Adrenal gland (tissue), 5 donors: Measurements from ENCODE around the gene ARHGEF28.

ENCODE experiments used
- POLR2A ChIP-seq, 2 donors: fragments of 450-650 bp; IDR thresholded peaks; one replicate each; pipeline ENCODE4 v1.6.1; 2017; ENCODE audit warnings: antibody characterized with exemption in 2 of 2, mild to moderate bottlenecking in 2 of 2, moderate library complexity in 1 of 2
- TF ChIP-seq, protein P1 (sequence below), 6 experiments: fragments of 450-650 bp in 4 of 6; fragments of 200-600 bp in 2 of 6; sonication (generic) in 1 of 6; IDR thresholded peaks; 1 replicate in 5 of 6; 2 replicates in 1 of 6; pipeline versions ENCODE4 v1.5.1 to v1.8.0; 2016 to 2021; ENCODE audit warnings: antibody characterized with exemption in 6 of 6, mild to moderate bottlenecking in 2 of 6, moderate library complexity in 1 of 6
- donor health status: DM: no; HTN: no; CAD: no.

DNA sequence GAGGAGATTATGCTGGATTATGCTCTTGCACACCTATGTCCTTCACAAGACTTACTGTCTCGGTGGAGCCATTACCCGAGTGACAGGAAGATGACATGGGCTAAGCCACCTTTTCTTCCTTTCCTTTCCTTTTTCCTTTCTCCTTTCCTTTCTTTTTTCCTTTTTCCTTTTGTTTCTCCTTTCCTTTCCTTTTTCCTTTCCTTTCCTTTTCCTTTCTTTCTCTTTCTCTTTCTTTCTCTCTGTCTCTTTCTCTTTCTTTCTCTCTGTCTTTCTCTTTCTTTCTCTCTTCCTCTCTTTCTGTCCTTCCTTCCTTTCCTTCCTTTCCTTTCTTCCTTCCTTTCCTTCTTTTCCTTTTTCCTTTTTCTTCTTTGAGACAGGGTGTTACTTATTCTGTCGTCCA is 202.5 kb downstream of the ARHGEF28 start:
- TF ChIP-seq, protein P1, sequence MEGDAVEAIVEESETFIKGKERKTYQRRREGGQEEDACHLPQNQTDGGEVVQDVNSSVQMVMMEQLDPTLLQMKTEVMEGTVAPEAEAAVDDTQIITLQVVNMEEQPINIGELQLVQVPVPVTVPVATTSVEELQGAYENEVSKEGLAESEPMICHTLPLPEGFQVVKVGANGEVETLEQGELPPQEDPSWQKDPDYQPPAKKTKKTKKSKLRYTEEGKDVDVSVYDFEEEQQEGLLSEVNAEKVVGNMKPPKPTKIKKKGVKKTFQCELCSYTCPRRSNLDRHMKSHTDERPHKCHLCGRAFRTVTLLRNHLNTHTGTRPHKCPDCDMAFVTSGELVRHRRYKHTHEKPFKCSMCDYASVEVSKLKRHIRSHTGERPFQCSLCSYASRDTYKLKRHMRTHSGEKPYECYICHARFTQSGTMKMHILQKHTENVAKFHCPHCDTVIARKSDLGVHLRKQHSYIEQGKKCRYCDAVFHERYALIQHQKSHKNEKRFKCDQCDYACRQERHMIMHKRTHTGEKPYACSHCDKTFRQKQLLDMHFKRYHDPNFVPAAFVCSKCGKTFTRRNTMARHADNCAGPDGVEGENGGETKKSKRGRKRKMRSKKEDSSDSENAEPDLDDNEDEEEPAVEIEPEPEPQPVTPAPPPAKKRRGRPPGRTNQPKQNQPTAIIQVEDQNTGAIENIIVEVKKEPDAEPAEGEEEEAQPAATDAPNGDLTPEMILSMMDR (IDR thresholded peaks at IDR 0.05) = no peak
- TF ChIP-seq POLR2A (IDR thresholded peaks at IDR 0.05) = no peak
